ENCODE results near the gene PTPRH. TPM values are rescaled to one million over a fixed set of nuclear protein-coding genes. Genes with fewer than 3 reads are reported as not detected.
A peak's percentile ranks its signal among the peaks of the same experiment; 100 is the strongest.

Gene PTPRH
- polyA plus RNA-seq, 1 donor (not counting 4 experiments of a cell fraction or from before 2014, with no cell fraction given), result 0.17 TPM

GRCh38 chr19:55146705-55147273, 62.5 kb downstream of the PTPRH start:
- Histone ChIP-seq H4K20me1 (ENCODE audit: control insufficient read depth, extremely low read depth, insufficient read depth, low read length) (no peaks in the 10 kb centered on the region), H3K27ac (ENCODE audit: control insufficient read depth, insufficient read depth, low read length) (no peak overlapping the region), H3K9ac (ENCODE audit: control insufficient read depth, extremely low read depth, insufficient read depth, low read length) (peak overlapping the region; percentile 44), H3K27me3 (ENCODE audit: control insufficient read depth, extremely low read depth, insufficient read depth, low read length) (no peaks in the 10 kb centered on the region), H2AFZ (ENCODE audit: control insufficient read depth, low read length) (peak overlapping the region; percentile 68), H3K4me3 (ENCODE audit: control insufficient read depth in 2 of 3, extremely low read depth in 1 of 3, insufficient read depth in 2 of 3, low read depth in 1 of 3, low read length in 3 of 3) (peak overlapping the region; percentile 63 to 78 (median 66)), H3K9me1 (ENCODE audit: control insufficient read depth, extremely low read depth, insufficient read depth, low read length) (no peaks in the 10 kb centered on the region), H3K36me3 (ENCODE audit: control insufficient read depth in 2 of 2, extremely low read depth in 1 of 2, insufficient read depth in 2 of 2, low read length in 2 of 2) (no peaks in the 10 kb centered on the region), H3K4me2 (ENCODE audit: control insufficient read depth, extremely low read depth, insufficient read depth, low read depth, low read length) (peak overlapping the region; percentile 71), H3K4me1 (ENCODE audit: control insufficient read depth, extremely low read depth, insufficient read depth, low read length) (peaks cover 2% of the 10 kb centered on the region), H3K9me3 (ENCODE audit: control insufficient read depth, low read depth, low read length) (no peaks in the 10 kb centered on the region), H3K79me2 (ENCODE audit: control insufficient read depth, insufficient read depth, low read length) (no peaks in the 10 kb centered on the region)
- TF ChIP-seq EZH2 (IDR thresholded peaks at IDR 0.05; ENCODE audit: low read length), result no peak
- TF ChIP-seq CTCF (optimal IDR thresholded peaks at IDR 0.05 in 1 of 3, IDR thresholded peaks at IDR 0.05 in 1 of 3, conservative IDR thresholded peaks at IDR 0.05 in 1 of 3; ENCODE audit: extremely low read depth in 1 of 3, insufficient read depth in 2 of 3, low read length in 3 of 3), result no peak
- no peak for DNase-seq (ENCODE audit: low read depth, low spot score)
- peak; percentile 17 for FAIRE-seq
- dilution Hi-C loops (cut with MboI; ENCODE audit: extremely low pct_ligation_motif_present, low sequenced_read_pairs), result no loop called here

GRCh38 chr19:55146078-55146704, 63.1 kb downstream of the PTPRH start:
- Histone ChIP-seq H3K9me1 (ENCODE audit: control insufficient read depth, extremely low read depth, insufficient read depth, low read length) (no peaks in the 10 kb centered on the region), H3K4me1 (ENCODE audit: control insufficient read depth, extremely low read depth, insufficient read depth, low read length) (peaks cover 2% of the 10 kb centered on the region), H4K20me1 (ENCODE audit: control insufficient read depth, extremely low read depth, insufficient read depth, low read length) (no peaks in the 10 kb centered on the region), H3K9ac (ENCODE audit: control insufficient read depth, extremely low read depth, insufficient read depth, low read length) (peak overlapping the region; percentile 44), H2AFZ (ENCODE audit: control insufficient read depth, low read length) (peak overlapping the region; percentile 68), H3K4me3 (ENCODE audit: control insufficient read depth in 2 of 3, extremely low read depth in 1 of 3, insufficient read depth in 2 of 3, low read depth in 1 of 3, low read length in 3 of 3) (peak overlapping the region; percentile 63 to 78 (median 66)), H3K4me2 (ENCODE audit: control insufficient read depth, extremely low read depth, insufficient read depth, low read depth, low read length) (peak overlapping the region; percentile 71), H3K79me2 (ENCODE audit: control insufficient read depth, insufficient read depth, low read length) (no peaks in the 10 kb centered on the region), H3K36me3 (ENCODE audit: control insufficient read depth in 2 of 2, extremely low read depth in 1 of 2, insufficient read depth in 2 of 2, low read length in 2 of 2) (no peaks in the 10 kb centered on the region), H3K27me3 (ENCODE audit: control insufficient read depth, extremely low read depth, insufficient read depth, low read length) (no peaks in the 10 kb centered on the region), H3K27ac (ENCODE audit: control insufficient read depth, insufficient read depth, low read length) (no peak overlapping the region), H3K9me3 (ENCODE audit: control insufficient read depth, low read depth, low read length) (no peaks in the 10 kb centered on the region)
- dilution Hi-C loops (cut with MboI; ENCODE audit: extremely low pct_ligation_motif_present, low sequenced_read_pairs), result no loop called here
- TF ChIP-seq CTCF (optimal IDR thresholded peaks at IDR 0.05 in 1 of 3, IDR thresholded peaks at IDR 0.05 in 1 of 3, conservative IDR thresholded peaks at IDR 0.05 in 1 of 3; ENCODE audit: extremely low read depth in 1 of 3, insufficient read depth in 2 of 3, low read length in 3 of 3), result peak; percentile 58 to 90 (median 74)
- TF ChIP-seq EZH2 (IDR thresholded peaks at IDR 0.05; ENCODE audit: low read length), result no peak
- DNase-seq (ENCODE audit: low read depth, low spot score) (no peak), FAIRE-seq (no peak)
